ENCODE measurements around the gene PLCB1. TPM values are rescaled to one million over a fixed set of nuclear protein-coding genes. Genes with fewer than 3 reads are reported as not detected.

PLCB1 gene
- total and polyA plus RNA-seq, 10 of the 15 experiments (the other 5 are each of a cell fraction or from before 2014, with no cell fraction given): 0.05 to 5.3 (median 0.17) TPM; not detected in 1

DNA sequence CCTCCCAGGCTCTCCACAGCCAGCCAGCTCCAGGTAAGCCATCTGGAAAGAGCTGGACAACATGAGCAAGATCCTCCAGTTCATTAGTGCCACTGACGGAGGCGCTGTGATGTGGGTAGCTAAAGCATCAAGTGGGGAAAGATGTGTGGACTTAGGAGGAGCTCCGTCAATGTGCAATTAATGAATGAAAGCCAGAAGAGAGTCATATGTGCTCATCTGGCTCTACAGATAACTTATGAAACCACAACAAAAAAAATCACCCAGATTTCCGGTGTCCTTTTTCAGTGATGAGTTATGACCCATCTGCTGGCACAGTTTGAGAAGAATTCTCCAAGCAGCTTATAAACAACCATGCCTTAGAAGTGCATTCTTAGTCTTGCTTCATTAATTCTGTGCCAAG, 625.1 kb downstream of the PLCB1 start:
- intact Hi-C loops (cut with micrococcal nuclease; ENCODE audit: unreplicated experiment) (loop anchor here (10.0 kb wide), 1 partner anchor 598 kb away; no protein-coding TSS in a partner anchor), in situ Hi-C loops (cut with MboI) (no loop called here)
- Histone ChIP-seq H3K79me2 (ENCODE audit: control insufficient read depth, insufficient read depth, low read length) (no peaks in the 10 kb centered on the region), H3K36me3 (ENCODE audit: control insufficient read depth in 2 of 2, insufficient read depth in 2 of 2, low read length in 1 of 2) (no peaks in the 10 kb centered on the region), H3K9me3 (replicated peaks; ENCODE audit: control insufficient read depth, insufficient read depth, low read length) (no peaks in the 10 kb centered on the region), H3K27me3 (replicated peaks in 1 of 2; ENCODE audit: control insufficient read depth in 2 of 2, insufficient read depth in 2 of 2, low read length in 1 of 2) (no peaks in the 10 kb centered on the region; a peak in 1 of 4 replicates), H4K20me1 (ENCODE audit: control insufficient read depth, insufficient read depth) (no peaks in the 10 kb centered on the region), H3K9ac (ENCODE audit: control insufficient read depth, insufficient read depth, low read length) (no peak overlapping the region), H3K27ac (ENCODE audit: control insufficient read depth, insufficient read depth) (no peak overlapping the region), H3K4me3 (no peak overlapping the region), H2AFZ (ENCODE audit: control insufficient read depth, low read depth, low read length) (no peak overlapping the region), H3K4me2 (ENCODE audit: control insufficient read depth, insufficient read depth) (no peak overlapping the region), H3K4me1 (ENCODE audit: control insufficient read depth, insufficient read depth, low read length) (no peaks in the 10 kb centered on the region)
- RAD21 ChIA-PET (ENCODE audit: unreplicated experiment): no interaction called here
- SMC1A ChIA-PET (ENCODE audit: uncharacterized antibody, unreplicated experiment): interaction anchor here (0.7 kb wide), 1 partner anchor 35 kb away, joined by 3 read pairs; no protein-coding TSS in a partner anchor
- CTCF ChIA-PET: interaction anchor here (0.6 to 1.3 kb wide), 5 partner anchors 9 to 830 kb away, joined by 3 read pairs; no protein-coding TSS in a partner anchor
- FAIRE-seq (no peak), DNase-seq (ENCODE audit: low read depth, low spot score) (no peak), ATAC-seq (peak; percentile 61)
- 37% methylated on average over 4 of the region's 4 CpGs for WGBS (ENCODE audit: insufficient coverage, insufficient replicate concordance, low lambda C conversion rate, missing lambda C conversion rate)
- no TSS peak for BruUV-seq (replicated peaks)
- no peak for TF ChIP-seq ZNF217 (IDR thresholded peaks at IDR 0.05)
- no peak for TF ChIP-seq NFIC (IDR thresholded peaks at IDR 0.05; ENCODE audit: low read depth, low read length)
- POLR2A ChIA-PET: no interaction called here

DNA sequence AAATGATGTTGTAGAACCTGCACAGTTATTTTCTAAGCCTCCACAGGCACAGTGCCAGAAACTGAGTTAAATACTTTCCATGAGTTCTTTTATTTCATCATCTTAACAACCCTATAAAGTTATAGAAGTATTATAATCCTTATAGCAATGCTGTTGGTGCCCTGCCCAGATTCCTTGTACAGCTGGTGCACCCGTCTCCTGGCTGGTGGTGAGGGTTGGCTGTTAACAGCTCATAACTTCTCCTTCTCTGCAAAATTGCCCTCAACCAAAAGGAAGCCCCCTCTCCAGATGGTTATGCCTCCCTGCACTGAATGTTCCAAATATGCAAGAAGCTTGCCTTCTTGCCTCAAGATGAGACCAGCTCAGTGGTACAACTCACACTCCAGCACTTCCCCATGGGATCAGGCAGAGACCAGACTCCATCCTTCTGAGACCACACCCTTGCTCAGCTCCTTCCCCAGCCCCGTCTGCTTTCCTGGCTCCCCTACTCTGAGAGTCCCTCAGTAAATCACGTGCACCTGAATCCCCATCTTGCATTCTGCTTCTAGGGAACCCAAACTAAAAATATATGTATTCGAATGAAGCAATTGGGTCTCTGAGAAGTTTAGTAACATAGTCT, 632.4 kb downstream of the PLCB1 start:
- Histone ChIP-seq H3K27ac (ENCODE audit: control insufficient read depth, insufficient read depth) (no peak overlapping the region), H3K36me3 (ENCODE audit: control insufficient read depth in 2 of 2, insufficient read depth in 2 of 2, low read length in 1 of 2) (no peaks in the 10 kb centered on the region), H3K4me2 (ENCODE audit: control insufficient read depth, insufficient read depth) (no peak overlapping the region), H3K9me3 (replicated peaks; ENCODE audit: control insufficient read depth, insufficient read depth, low read length) (no peaks in the 10 kb centered on the region), H2AFZ (ENCODE audit: control insufficient read depth, low read depth, low read length) (no peak overlapping the region), H3K79me2 (ENCODE audit: control insufficient read depth, insufficient read depth, low read length) (no peaks in the 10 kb centered on the region), H4K20me1 (ENCODE audit: control insufficient read depth, insufficient read depth) (no peaks in the 10 kb centered on the region), H3K4me3 (no peak overlapping the region), H3K27me3 (replicated peaks in 1 of 2; ENCODE audit: control insufficient read depth in 2 of 2, insufficient read depth in 2 of 2, low read length in 1 of 2) (no peaks in the 10 kb centered on the region), H3K4me1 (ENCODE audit: control insufficient read depth, insufficient read depth, low read length) (no peaks in the 10 kb centered on the region), H3K9ac (ENCODE audit: control insufficient read depth, insufficient read depth, low read length) (no peak overlapping the region)
- CTCF ChIA-PET: interaction anchor here (0.5 to 1.2 kb wide), 2 partner anchors 41 to 1413 kb away, joined by 3 read pairs; no protein-coding TSS in a partner anchor
- intact Hi-C loops (cut with micrococcal nuclease; ENCODE audit: unreplicated experiment) (no loop called here), in situ Hi-C loops (cut with MboI) (no loop called here)
- TF ChIP-seq MXI1 (IDR thresholded peaks at IDR 0.05; ENCODE audit: low read depth, low read length): no peak
- TF ChIP-seq, protein P1, sequence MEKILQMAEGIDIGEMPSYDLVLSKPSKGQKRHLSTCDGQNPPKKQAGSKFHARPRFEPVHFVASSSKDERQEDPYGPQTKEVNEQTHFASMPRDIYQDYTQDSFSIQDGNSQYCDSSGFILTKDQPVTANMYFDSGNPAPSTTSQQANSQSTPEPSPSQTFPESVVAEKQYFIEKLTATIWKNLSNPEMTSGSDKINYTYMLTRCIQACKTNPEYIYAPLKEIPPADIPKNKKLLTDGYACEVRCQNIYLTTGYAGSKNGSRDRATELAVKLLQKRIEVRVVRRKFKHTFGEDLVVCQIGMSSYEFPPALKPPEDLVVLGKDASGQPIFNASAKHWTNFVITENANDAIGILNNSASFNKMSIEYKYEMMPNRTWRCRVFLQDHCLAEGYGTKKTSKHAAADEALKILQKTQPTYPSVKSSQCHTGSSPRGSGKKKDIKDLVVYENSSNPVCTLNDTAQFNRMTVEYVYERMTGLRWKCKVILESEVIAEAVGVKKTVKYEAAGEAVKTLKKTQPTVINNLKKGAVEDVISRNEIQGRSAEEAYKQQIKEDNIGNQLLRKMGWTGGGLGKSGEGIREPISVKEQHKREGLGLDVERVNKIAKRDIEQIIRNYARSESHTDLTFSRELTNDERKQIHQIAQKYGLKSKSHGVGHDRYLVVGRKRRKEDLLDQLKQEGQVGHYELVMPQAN (conservative IDR thresholded peaks at IDR 0.05): no peak
- SMC1A ChIA-PET (ENCODE audit: uncharacterized antibody, unreplicated experiment): no interaction called here
- POLR2A ChIA-PET: no interaction called here
- FAIRE-seq: no peak
- no peak for DNase-seq (ENCODE audit: low read depth, low spot score)
- 6% methylated on average over 4 of the region's 4 CpGs for WGBS (ENCODE audit: insufficient coverage, insufficient replicate concordance, low lambda C conversion rate, missing lambda C conversion rate)
- RAD21 ChIA-PET (ENCODE audit: unreplicated experiment): no interaction called here
- BruUV-seq (replicated peaks): no TSS peak
- no peak for ATAC-seq
